HEK293 (cell line): ENCODE measurements around the gene ARHGDIA.

Experiments used
- CTCF ChIA-PET: fragments of 350-600 bp; formaldehyde crosslinking; extraction: SDS; loops from one replicate; lab custom pipeline; 2021; ENCODE audit warnings: antibody characterized with exemption; lab: Yijun Ruan, JAX
- POLR2A ChIA-PET: fragments of 300-600 bp; formaldehyde crosslinking; extraction: SDS; loops from one replicate; lab custom pipeline; 2020; ENCODE audit warnings: antibody characterized with exemption, inconsistent platforms; lab: Yijun Ruan, JAX
- H3K27ac ChIP-seq: fragments of 200-500 bp; sonication (Bioruptor generic); 2 replicates; pipeline ENCODE4 v1.5.1; 2014; ENCODE audit warnings: low read depth, low read length, control low read depth, inconsistent platforms; ENCODE audit errors: extremely low read depth
- H3K36me3 ChIP-seq, 2 experiments: fragments of 200-500 bp in 1 of 2; sonication (Bioruptor generic) in 1 of 2; 1 replicate in 1 of 2; 2 replicates in 1 of 2; pipeline ENCODE4 v1.5.1; 2014 to 2017; ENCODE audit warnings: inconsistent platforms in 2 of 2, low read length in 2 of 2; ENCODE audit not compliant: control insufficient read depth in 2 of 2, insufficient read depth in 1 of 2
- H3K4me1 ChIP-seq: fragments of 200-500 bp; sonication (Bioruptor generic); 2 replicates; pipeline ENCODE4 v1.5.1; 2014; ENCODE audit warnings: mild to moderate bottlenecking, low read length, inconsistent platforms; ENCODE audit not compliant: control insufficient read depth, insufficient read depth
- H3K4me3 ChIP-seq: 2 replicates; pipeline ENCODE4 v1.5.1; 2011; ENCODE audit warnings: low read depth, mild to moderate bottlenecking, control low read depth, low read length, moderate library complexity
- H3K9me3 ChIP-seq: fragments of 200-500 bp; sonication (Bioruptor generic); 2 replicates; pipeline ENCODE4 v1.5.1; 2014; ENCODE audit warnings: low read depth, low read length, inconsistent platforms; ENCODE audit not compliant: control insufficient read depth, insufficient read depth
- FEZF1 ChIP-seq: fragments of 450-650 bp; formaldehyde crosslinking; IDR thresholded peaks from 2 replicates; pipeline ENCODE4 v1.5.1; 2016; ENCODE audit warnings: missing biosample characterization, missing genetic modification characterization
- GLIS1 ChIP-seq: fragments of 450-650 bp; formaldehyde crosslinking; IDR thresholded peaks from 2 replicates; pipeline ENCODE4 v1.5.1; 2016; ENCODE audit warnings: missing biosample characterization, missing genetic modification characterization
- IKZF3 ChIP-seq: fragments of 450-650 bp; IDR thresholded peaks from 2 replicates; pipeline ENCODE4 v1.5.0; 2018; ENCODE audit warnings: missing biosample characterization, mild to moderate bottlenecking, missing genetic modification characterization, moderate library complexity
- KLF10 ChIP-seq: fragments of 450-650 bp; IDR thresholded peaks from 2 replicates; pipeline ENCODE4 v1.5.1; 2018; ENCODE audit warnings: missing biosample characterization, mild to moderate bottlenecking, missing genetic modification characterization
- SP3 ChIP-seq: fragments of 450-650 bp; formaldehyde crosslinking; IDR thresholded peaks from 2 replicates; pipeline ENCODE4 v1.5.1; 2016; ENCODE audit warnings: missing biosample characterization, missing genetic modification characterization
- ZBTB1 ChIP-seq: fragments of 450-650 bp; formaldehyde crosslinking; IDR thresholded peaks from 2 replicates; pipeline ENCODE4 v1.5.1; 2016; ENCODE audit warnings: missing biosample characterization, missing genetic modification characterization
- ZBTB8A ChIP-seq: fragments of 450-650 bp; formaldehyde crosslinking; IDR thresholded peaks from 2 replicates; pipeline ENCODE4 v1.5.1; 2016; ENCODE audit warnings: missing biosample characterization, missing genetic modification characterization
- ZFP3 ChIP-seq: fragments of 450-650 bp; formaldehyde crosslinking; IDR thresholded peaks from 2 replicates; pipeline ENCODE4 v1.5.1; 2016; ENCODE audit warnings: low read depth, missing biosample characterization, missing genetic modification characterization
- ZFP69B ChIP-seq: fragments of 450-650 bp; formaldehyde crosslinking; IDR thresholded peaks from 2 replicates; pipeline ENCODE4 v1.5.1; 2016; ENCODE audit warnings: missing biosample characterization, missing genetic modification characterization
- ZNF114 ChIP-seq: fragments of 450-650 bp; formaldehyde crosslinking; IDR thresholded peaks from 2 replicates; pipeline ENCODE4 v1.5.0; 2017; ENCODE audit warnings: missing biosample characterization, missing genetic modification characterization
- ZNF132 ChIP-seq: fragments of 450-650 bp; formaldehyde crosslinking; IDR thresholded peaks from 2 replicates; pipeline ENCODE4 v1.5.1; 2017; ENCODE audit warnings: missing biosample characterization, missing genetic modification characterization, borderline replicate concordance
- ZNF157 ChIP-seq: fragments of 450-650 bp; formaldehyde crosslinking; IDR thresholded peaks from 2 replicates; pipeline ENCODE4 v1.5.1; 2016; ENCODE audit warnings: missing biosample characterization, missing genetic modification characterization
- ZNF354C ChIP-seq: fragments of 450-650 bp; formaldehyde crosslinking; IDR thresholded peaks from 2 replicates; pipeline ENCODE4 v1.5.1; 2016; ENCODE audit warnings: missing biosample characterization, missing genetic modification characterization, low read depth, borderline replicate concordance
- ZNF366 ChIP-seq: fragments of 450-650 bp; formaldehyde crosslinking; conservative IDR thresholded peaks from 2 replicates; pipeline ENCODE4 v1.5.1; 2016; ENCODE audit warnings: missing biosample characterization, missing genetic modification characterization
- ZNF416 ChIP-seq: fragments of 450-650 bp; formaldehyde crosslinking; IDR thresholded peaks from 2 replicates; pipeline ENCODE4 v1.5.1; 2016; ENCODE audit warnings: missing biosample characterization, missing genetic modification characterization
- ZNF510 ChIP-seq: fragments of 450-650 bp; formaldehyde crosslinking; IDR thresholded peaks from 2 replicates; pipeline ENCODE4 v1.5.1; 2018; ENCODE audit warnings: mild to moderate bottlenecking, missing genetic modification characterization, missing biosample characterization; ENCODE audit not compliant: insufficient replicate concordance
- ZNF600 ChIP-seq: fragments of 450-650 bp; formaldehyde crosslinking; IDR thresholded peaks from 2 replicates; pipeline ENCODE4 v1.5.1; 2016; ENCODE audit warnings: missing biosample characterization, missing genetic modification characterization
- ZNF621 ChIP-seq: fragments of 450-650 bp; formaldehyde crosslinking; IDR thresholded peaks from 2 replicates; pipeline ENCODE4 v1.5.1; 2017; ENCODE audit warnings: missing biosample characterization, missing genetic modification characterization
- TF ChIP-seq, protein P1 (sequence below): fragments of 450-650 bp; formaldehyde crosslinking; IDR thresholded peaks from 2 replicates; pipeline ENCODE4; 2016; ENCODE audit warnings: missing biosample characterization, missing genetic modification characterization
- TF ChIP-seq, protein P2 (sequence below): fragments of 450-650 bp; formaldehyde crosslinking; IDR thresholded peaks from 2 replicates; pipeline ENCODE4 v1.5.1; 2016; ENCODE audit warnings: missing biosample characterization, missing genetic modification characterization
- TF ChIP-seq, protein P3 (sequence below): fragments of 450-650 bp; formaldehyde crosslinking; IDR thresholded peaks from 2 replicates; pipeline ENCODE4 v1.5.1; 2017; ENCODE audit warnings: missing biosample characterization, missing genetic modification characterization
- TF ChIP-seq, protein P4 (sequence below): fragments of 450-650 bp; formaldehyde crosslinking; IDR thresholded peaks from 2 replicates; pipeline ENCODE4 v1.5.1; 2016; ENCODE audit warnings: missing biosample characterization, missing genetic modification characterization
- TF ChIP-seq, protein P5 (sequence below): fragments of 450-650 bp; formaldehyde crosslinking; IDR thresholded peaks from 2 replicates; pipeline ENCODE4 v1.5.1; 2016; ENCODE audit warnings: missing biosample characterization, missing genetic modification characterization
- TF ChIP-seq, protein P6 (sequence below): fragments of 450-650 bp; formaldehyde crosslinking; optimal IDR thresholded peaks from 2 replicates; pipeline ENCODE3; 2016; ENCODE audit warnings: missing biosample characterization, mild to moderate bottlenecking, missing genetic modification characterization

The ARHGDIA gene

DNA sequence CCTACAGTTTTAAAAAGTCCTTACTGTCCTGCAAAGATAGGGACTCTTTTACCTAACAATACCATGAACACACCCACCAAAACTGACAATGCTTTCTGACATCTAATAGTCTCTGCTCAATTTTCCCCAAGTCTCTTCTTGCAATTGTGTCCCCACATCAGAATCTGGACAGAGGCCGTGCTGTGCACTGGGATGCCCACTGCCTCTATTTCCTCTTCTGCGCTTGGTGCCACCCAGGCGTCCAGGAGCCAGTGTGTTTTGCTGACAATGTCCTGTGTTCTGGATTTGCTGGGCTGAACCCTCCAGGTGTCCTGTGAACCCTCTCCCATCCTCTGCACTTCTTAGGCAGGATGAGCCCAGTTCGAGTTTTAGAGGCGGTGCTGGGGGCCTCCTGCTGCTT is 6.4 kb upstream of the ARHGDIA start:
- Histone ChIP-seq H3K4me3 (no peak overlapping the region), H3K36me3 (peaks cover 47 to 53% of the 10 kb centered on the region in 2 experiments), H3K27ac (no peak overlapping the region), H3K4me1 (peaks cover 3% of the 10 kb centered on the region; the same call in 1 of the 2 replicates)
- POLR2A ChIA-PET, result interaction anchor here (0.9 to 1.2 kb wide), 2 partner anchors 14 to 44 kb away, joined by 4 to 6 read pairs; partner anchors contain the start of genes ALYREF, ANAPC11 and MCRIP1
- TF ChIP-seq ZNF600 (tag by site-specific recombination) (peak; percentile 46; the same call in 1 of the 2 replicates), ZNF366 (tag by site-specific recombination) (no peak)
- TF ChIP-seq, all 188 proteins: peak for 1
- no peaks in the 10 kb centered on the region for H3K9me3 ChIP-seq
- CTCF ChIA-PET, result no interaction called here

DNA sequence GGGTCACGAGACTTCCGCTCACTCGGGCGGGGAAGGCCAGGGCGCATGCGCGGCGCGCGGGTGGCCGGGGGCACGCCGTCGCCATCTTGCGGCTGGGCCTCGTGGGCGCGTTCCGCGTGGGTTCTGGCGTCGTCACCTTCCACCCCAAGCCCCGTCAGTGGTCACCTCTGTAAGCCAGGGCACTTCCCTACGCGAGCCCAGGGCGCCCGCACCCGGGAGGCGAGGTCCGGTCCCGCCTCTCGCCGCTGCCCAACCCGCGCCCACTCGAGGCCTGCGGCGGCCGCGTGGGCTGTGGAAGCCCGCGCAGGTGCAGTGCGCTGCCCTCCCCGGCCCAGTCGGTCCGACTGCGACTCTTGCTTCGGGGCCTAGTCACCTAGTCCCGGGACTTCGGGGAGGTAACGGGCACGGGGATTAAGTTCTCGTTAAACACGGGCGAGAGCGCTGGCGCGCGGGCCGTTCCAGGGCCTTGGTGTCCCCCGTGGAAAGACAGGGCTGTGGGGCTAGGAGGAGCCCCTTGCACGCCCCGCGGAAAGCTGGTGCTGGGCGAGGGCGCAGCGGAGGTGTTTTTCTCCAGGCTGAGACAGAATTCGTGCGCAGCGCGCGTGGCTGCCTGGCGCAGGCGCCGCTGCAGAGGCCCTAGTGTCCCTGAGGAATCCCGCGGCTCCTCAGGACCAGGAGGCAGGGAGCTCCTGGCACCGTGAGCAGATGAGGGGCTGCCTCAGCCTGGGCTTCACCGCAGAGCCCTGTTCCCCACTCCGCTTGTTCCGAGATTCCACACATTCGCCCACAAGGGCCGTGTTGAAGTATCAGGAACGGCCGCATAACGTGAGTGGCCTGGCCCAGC is 472 bp upstream of the ARHGDIA start:
- H3K4me1 ChIP-seq, result peaks cover 17% of the 10 kb centered on the region; the same call in 1 of the 2 replicates
- peak overlapping the region; percentile 85 for H3K4me3 ChIP-seq
- ChIA-PET POLR2A (interaction anchor here (0.7 to 3.3 kb wide), 5 partner anchors 11 to 150 kb away, joined by 3 to 17 read pairs (median 7); partner anchors contain the start of genes ALYREF, ANAPC11 and P4HB), CTCF (interaction anchor here (0.6 to 2.6 kb wide), 5 partner anchors 8 to 142 kb away, joined by 3 to 15 read pairs (median 3); no protein-coding TSS in a partner anchor)
- peak overlapping the region; percentile 100 for H3K27ac ChIP-seq
- H3K9me3 ChIP-seq, result no peaks in the 10 kb centered on the region
- H3K36me3 ChIP-seq, result peaks cover 4 to 35% of the 10 kb centered on the region in 2 experiments; a peak in 2 of 3 replicates
- TF ChIP-seq ZNF114 (tag by site-specific recombination), result no peak
- TF ChIP-seq ZFP69B, result peak; percentile 55; the same call in 1 of the 2 replicates
- no peak for TF ChIP-seq ZNF132 (tag by site-specific recombination)
- TF ChIP-seq ZNF354C (tag by site-specific recombination), result no peak
- peak; percentile 3 for TF ChIP-seq FEZF1 (tag by site-specific recombination)
- TF ChIP-seq, protein P1, sequence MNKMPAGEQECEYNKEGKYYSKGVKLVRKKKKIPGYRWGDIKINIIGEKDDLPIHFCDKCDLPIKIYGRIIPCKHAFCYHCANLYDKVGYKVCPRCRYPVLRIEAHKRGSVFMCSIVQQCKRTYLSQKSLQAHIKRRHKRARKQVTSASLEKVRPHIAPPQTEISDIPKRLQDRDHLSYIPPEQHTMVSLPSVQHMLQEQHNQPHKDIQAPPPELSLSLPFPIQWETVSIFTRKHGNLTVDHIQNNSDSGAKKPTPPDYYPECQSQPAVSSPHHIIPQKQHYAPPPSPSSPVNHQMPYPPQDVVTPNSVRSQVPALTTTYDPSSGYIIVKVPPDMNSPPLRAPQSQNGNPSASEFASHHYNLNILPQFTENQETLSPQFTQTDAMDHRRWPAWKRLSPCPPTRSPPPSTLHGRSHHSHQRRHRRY (tag by site-specific recombination), result no peak
- TF ChIP-seq, protein P2, sequence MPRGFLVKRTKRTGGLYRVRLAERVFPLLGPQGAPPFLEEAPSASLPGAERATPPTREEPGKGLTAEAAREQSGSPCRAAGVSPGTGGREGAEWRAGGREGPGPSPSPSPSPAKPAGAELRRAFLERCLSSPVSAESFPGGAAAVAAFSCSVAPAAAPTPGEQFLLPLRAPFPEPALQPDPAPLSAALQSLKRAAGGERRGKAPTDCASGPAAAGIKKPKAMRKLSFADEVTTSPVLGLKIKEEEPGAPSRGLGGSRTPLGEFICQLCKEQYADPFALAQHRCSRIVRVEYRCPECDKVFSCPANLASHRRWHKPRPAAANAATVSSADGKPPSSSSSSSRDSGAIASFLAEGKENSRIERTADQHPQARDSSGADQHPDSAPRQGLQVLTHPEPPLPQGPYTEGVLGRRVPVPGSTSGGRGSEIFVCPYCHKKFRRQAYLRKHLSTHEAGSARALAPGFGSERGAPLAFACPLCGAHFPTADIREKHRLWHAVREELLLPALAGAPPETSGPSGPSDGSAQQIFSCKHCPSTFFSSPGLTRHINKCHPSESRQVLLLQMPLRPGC (tag by site-specific recombination), result peak; percentile 66
- peak; percentile 78 for TF ChIP-seq ZBTB8A (tag by site-specific recombination)
- TF ChIP-seq, protein P3, sequence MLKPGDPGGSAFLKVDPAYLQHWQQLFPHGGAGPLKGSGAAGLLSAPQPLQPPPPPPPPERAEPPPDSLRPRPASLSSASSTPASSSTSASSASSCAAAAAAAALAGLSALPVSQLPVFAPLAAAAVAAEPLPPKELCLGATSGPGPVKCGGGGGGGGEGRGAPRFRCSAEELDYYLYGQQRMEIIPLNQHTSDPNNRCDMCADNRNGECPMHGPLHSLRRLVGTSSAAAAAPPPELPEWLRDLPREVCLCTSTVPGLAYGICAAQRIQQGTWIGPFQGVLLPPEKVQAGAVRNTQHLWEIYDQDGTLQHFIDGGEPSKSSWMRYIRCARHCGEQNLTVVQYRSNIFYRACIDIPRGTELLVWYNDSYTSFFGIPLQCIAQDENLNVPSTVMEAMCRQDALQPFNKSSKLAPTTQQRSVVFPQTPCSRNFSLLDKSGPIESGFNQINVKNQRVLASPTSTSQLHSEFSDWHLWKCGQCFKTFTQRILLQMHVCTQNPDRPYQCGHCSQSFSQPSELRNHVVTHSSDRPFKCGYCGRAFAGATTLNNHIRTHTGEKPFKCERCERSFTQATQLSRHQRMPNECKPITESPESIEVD, result no peak
- TF ChIP-seq ZFP3 (tag by site-specific recombination), result no peak
- no peak for TF ChIP-seq ZNF157 (tag by site-specific recombination)
- peak; percentile 87 for TF ChIP-seq ZBTB1 (tag by site-specific recombination)
- TF ChIP-seq, protein P4, sequence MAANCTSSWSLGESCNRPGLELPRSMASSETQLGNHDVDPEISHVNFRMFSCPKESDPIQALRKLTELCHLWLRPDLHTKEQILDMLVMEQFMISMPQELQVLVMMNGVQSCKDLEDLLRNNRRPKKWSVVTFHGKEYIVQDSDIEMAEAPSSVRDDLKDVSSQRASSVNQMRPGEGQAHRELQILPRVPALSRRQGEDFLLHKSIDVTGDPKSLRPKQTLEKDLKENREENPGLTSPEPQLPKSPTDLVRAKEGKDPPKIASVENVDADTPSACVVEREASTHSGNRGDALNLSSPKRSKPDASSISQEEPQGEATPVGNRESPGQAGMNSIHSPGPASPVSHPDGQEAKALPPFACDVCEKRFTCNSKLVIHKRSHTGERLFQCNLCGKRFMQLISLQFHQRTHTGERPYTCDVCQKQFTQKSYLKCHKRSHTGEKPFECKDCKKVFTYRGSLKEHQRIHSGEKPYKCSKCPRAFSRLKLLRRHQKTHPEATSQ (tag by site-specific recombination), result peak; percentile 89; the same call in 1 of the 2 replicates
- no peak for TF ChIP-seq ZNF621 (tag by site-specific recombination)
- TF ChIP-seq IKZF3 (tag by site-specific recombination), result peak; percentile 49; the same call in 1 of the 2 replicates
- TF ChIP-seq ZNF416 (tag by site-specific recombination), result no peak
- TF ChIP-seq, protein P5, sequence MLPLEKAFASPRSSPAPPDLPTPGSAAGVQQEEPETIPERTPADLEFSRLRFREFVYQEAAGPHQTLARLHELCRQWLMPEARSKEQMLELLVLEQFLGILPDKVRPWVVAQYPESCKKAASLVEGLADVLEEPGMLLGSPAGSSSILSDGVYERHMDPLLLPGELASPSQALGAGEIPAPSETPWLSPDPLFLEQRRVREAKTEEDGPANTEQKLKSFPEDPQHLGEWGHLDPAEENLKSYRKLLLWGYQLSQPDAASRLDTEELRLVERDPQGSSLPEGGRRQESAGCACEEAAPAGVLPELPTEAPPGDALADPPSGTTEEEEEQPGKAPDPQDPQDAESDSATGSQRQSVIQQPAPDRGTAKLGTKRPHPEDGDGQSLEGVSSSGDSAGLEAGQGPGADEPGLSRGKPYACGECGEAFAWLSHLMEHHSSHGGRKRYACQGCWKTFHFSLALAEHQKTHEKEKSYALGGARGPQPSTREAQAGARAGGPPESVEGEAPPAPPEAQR (tag by site-specific recombination), result peak; percentile 73; the same call in 1 of the 2 replicates
- TF ChIP-seq KLF10 (tag by site-specific recombination), result peak; percentile 82
- no peak for TF ChIP-seq ZNF510 (tag by site-specific recombination)
- TF ChIP-seq GLIS1 (tag by site-specific recombination), result peak; percentile 60
- TF ChIP-seq SP3 (tag by site-specific recombination), result peak; percentile 75
- TF ChIP-seq, protein P6, sequence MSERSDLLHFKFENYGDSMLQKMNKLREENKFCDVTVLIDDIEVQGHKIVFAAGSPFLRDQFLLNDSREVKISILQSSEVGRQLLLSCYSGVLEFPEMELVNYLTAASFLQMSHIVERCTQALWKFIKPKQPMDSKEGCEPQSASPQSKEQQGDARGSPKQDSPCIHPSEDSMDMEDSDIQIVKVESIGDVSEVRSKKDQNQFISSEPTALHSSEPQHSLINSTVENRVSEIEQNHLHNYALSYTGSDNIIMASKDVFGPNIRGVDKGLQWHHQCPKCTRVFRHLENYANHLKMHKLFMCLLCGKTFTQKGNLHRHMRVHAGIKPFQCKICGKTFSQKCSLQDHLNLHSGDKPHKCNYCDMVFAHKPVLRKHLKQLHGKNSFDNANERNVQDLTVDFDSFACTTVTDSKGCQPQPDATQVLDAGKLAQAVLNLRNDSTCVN (tag by site-specific recombination), result peak; percentile 92
